Astrocyte of the cerebellum (primary cell): ENCODE measurements around the gene ASIC1.
"Not testable (repeated sequence)": the region's sequence is repeated elsewhere in the genome, so short reads cannot be mapped to it uniquely, and the experiment has no call there.

ENCODE experiments used
- DNase-seq: peaks from one replicate; pipeline ENCODE4 v3.0.0-alpha.2; 2011; ENCODE audit warnings: low read depth
- H3K4me3 ChIP-seq: 2 replicates; pipeline ENCODE4 v1.5.1; 2011; ENCODE audit warnings: mild to moderate bottlenecking, low read depth, low read length, moderate library complexity
- CTCF ChIP-seq: IDR thresholded peaks from 2 replicates; pipeline ENCODE4 v1.5.1; 2012; ENCODE audit warnings: low read length, low read depth, moderate library complexity, mild to moderate bottlenecking; ENCODE audit errors: missing control alignments
- in situ Hi-C: cut with HindIII; loops from 2 replicates; pipeline ENCODE4 v1.10.0; 2017; ENCODE audit warnings: low sequenced_read_pairs

The ASIC1 gene

GRCh38 chr12:50079771-50080170 lies 22.4 kb downstream of the ASIC1 start:
- DNase-seq = no peak
- in situ Hi-C loops = no loop called here
- TF ChIP-seq CTCF = no peak
- no peak overlapping the region for H3K4me3 ChIP-seq

GRCh38 chr12:50081096-50081808 lies 23.9 kb downstream of the ASIC1 start:
- in situ Hi-C loops = no loop called here
- no peak overlapping the region for H3K4me3 ChIP-seq
- TF ChIP-seq CTCF = no peak

GRCh38 chr12:50082644-50083043 lies 25.2 kb downstream of the ASIC1 start:
- no peak overlapping the region for H3K4me3 ChIP-seq
- in situ Hi-C loops = no loop called here
- no peak for TF ChIP-seq CTCF
- DNase-seq = no peak

More at GRCh38 chr12:50081096-50081808, 23.9 kb downstream of the ASIC1 start:
- no peak for DNase-seq

GRCh38 chr12:50083301-50083700 lies 25.9 kb downstream of the ASIC1 start:
- in situ Hi-C loops = no loop called here
- DNase-seq = no peak
- no peak for TF ChIP-seq CTCF
- no peak overlapping the region for H3K4me3 ChIP-seq

- DNase-seq, in situ Hi-C loops: not testable (repeated sequence)
Measured at GRCh38 chr12:50084409-50084774, 27.0 kb downstream of the ASIC1 start.

GRCh38 chr12:50084775-50085614 lies 27.6 kb downstream of the ASIC1 start, which contains the start of gene SMARCD1:
TSS of gene SMARCD1 (plus strand) at chr12:50085342. CDS start at chr12:50085370, 28 bp downstream.
- in situ Hi-C loops = no loop called here
- peak; percentile 81 for DNase-seq
- H3K4me3 ChIP-seq = peak within 1 kb of the TSS; percentile 55
- TF ChIP-seq CTCF = peak; percentile 62

More at GRCh38 chr12:50084409-50084774, 27.0 kb downstream of the ASIC1 start:
- H3K4me3 ChIP-seq = peak overlapping the region; percentile 55
